Nephron progenitor cell (in vitro differentiated cells): ENCODE results near the gene C1QTNF5.
A peak's percentile ranks its signal among the peaks of the same experiment; 100 is the strongest.

Experiments used
- DNase-seq: peaks from one replicate; pipeline ENCODE4 v3.0.0; 2021
- H3K27ac Mint-ChIP-seq: 2 replicates; pipeline ENCODE4 v1.8.0; 2021; ENCODE audit warnings: mild to moderate bottlenecking, moderate library complexity, mixed read lengths
- H3K27me3 Mint-ChIP-seq: 2 replicates; pipeline ENCODE4 v1.8.0; 2021; ENCODE audit warnings: mild to moderate bottlenecking, low read depth, mixed read lengths; ENCODE audit not compliant: poor library complexity
- H3K36me3 Mint-ChIP-seq: 2 replicates; pipeline ENCODE4 v1.8.0; 2021; ENCODE audit warnings: low read depth, mixed read lengths
- H3K4me1 Mint-ChIP-seq: 2 replicates; pipeline ENCODE4 v1.8.0; 2021; ENCODE audit warnings: mixed read lengths
- H3K4me3 Mint-ChIP-seq: 2 replicates; pipeline ENCODE4 v1.8.0; 2021; ENCODE audit warnings: mild to moderate bottlenecking, moderate library complexity, mixed read lengths
- H3K9me3 Mint-ChIP-seq: 2 replicates; pipeline ENCODE4 v1.8.0; 2021; ENCODE audit warnings: mild to moderate bottlenecking, moderate library complexity, mixed read lengths
- CTCF ChIP-seq: fragments of 200-600 bp; sonication (generic); IDR thresholded peaks from 2 replicates; pipeline ENCODE4 v1.5.0; 2021; ENCODE audit warnings: antibody characterized with exemption

Gene C1QTNF5

GRCh38 chr11:119361056-119361787 is 20.5 kb upstream of the C1QTNF5 start:
- Mint-ChIP-seq H3K36me3 (peaks cover 19% of the 10 kb centered on the region), H3K4me3 (peak overlapping the region; percentile 59), H3K27me3 (peaks cover 59% of the 10 kb centered on the region), H3K9me3 (peaks cover 3% of the 10 kb centered on the region), H3K4me1 (peaks cover 66% of the 10 kb centered on the region), H3K27ac (peak overlapping the region; percentile 94)
- DNase-seq, result peak; percentile 69
- no peak for TF ChIP-seq CTCF

GRCh38 chr11:119359365-119360214 is 18.9 kb upstream of the C1QTNF5 start:
- no peak for DNase-seq
- Mint-ChIP-seq H3K27me3 (peaks cover 56% of the 10 kb centered on the region), H3K4me1 (peaks cover 64% of the 10 kb centered on the region), H3K4me3 (no peak overlapping the region), H3K36me3 (peaks cover 19% of the 10 kb centered on the region), H3K27ac (no peak overlapping the region), H3K9me3 (peaks cover under 1% of the 10 kb centered on the region)
- no peak for TF ChIP-seq CTCF

- H3K27me3 Mint-ChIP-seq, result peaks cover 63% of the 10 kb centered on the region
- no peak for DNase-seq
- H3K4me3 Mint-ChIP-seq, result peak overlapping the region; percentile 71
- no peak overlapping the region for H3K27ac Mint-ChIP-seq
- no peaks in the 10 kb centered on the region for H3K9me3 Mint-ChIP-seq
- H3K4me1 Mint-ChIP-seq, result peaks cover 63% of the 10 kb centered on the region
- no peak for TF ChIP-seq CTCF
- peaks cover 19% of the 10 kb centered on the region for H3K36me3 Mint-ChIP-seq
Observed at GRCh38 chr11:119357074-119357473, 16.4 kb upstream of the C1QTNF5 start.

GRCh38 chr11:119356349-119357031 is 15.8 kb upstream of the C1QTNF5 start:
- H3K27ac Mint-ChIP-seq, result no peak overlapping the region
- H3K9me3 Mint-ChIP-seq, result no peaks in the 10 kb centered on the region
- TF ChIP-seq CTCF, result peak; percentile 97
- H3K4me3 Mint-ChIP-seq, result peak overlapping the region; percentile 81
- H3K4me1 Mint-ChIP-seq, result peaks cover 58% of the 10 kb centered on the region
- peaks cover 19% of the 10 kb centered on the region for H3K36me3 Mint-ChIP-seq
- peaks cover 63% of the 10 kb centered on the region for H3K27me3 Mint-ChIP-seq
- DNase-seq, result peak; percentile 84

GRCh38 chr11:119355091-119355843 is 14.6 kb upstream of the C1QTNF5 start:
- no peak for DNase-seq
- H3K9me3 Mint-ChIP-seq, result peaks cover 4% of the 10 kb centered on the region
- H3K27ac Mint-ChIP-seq, result no peak overlapping the region
- peaks cover 71% of the 10 kb centered on the region for H3K27me3 Mint-ChIP-seq
- no peak for TF ChIP-seq CTCF
- H3K4me1 Mint-ChIP-seq, result peaks cover 47% of the 10 kb centered on the region
- H3K4me3 Mint-ChIP-seq, result peak overlapping the region; percentile 36
- H3K36me3 Mint-ChIP-seq, result peaks cover 19% of the 10 kb centered on the region
